Kidney (tissue), 14 donors: ENCODE measurements around the gene KIF19. TPM values are rescaled to one million over a fixed set of nuclear protein-coding genes. Genes with fewer than 3 reads are reported as not detected.

Experiments
- DNase-seq, 5 donors: peaks; one replicate each; pipeline ENCODE4 v3.0.0-alpha.2; 2013 to 2020
- FAIRE-seq: peaks from 2 replicates; lab custom pipeline; 2012; peaks lifted over from hg19 to GRCh38; lab: Jason Lieb, UNC
- H3K27ac ChIP-seq, 2 donors: one replicate each; pipeline ENCODE4 v1.7.0; 2013; ENCODE audit warnings: low read depth in 2 of 2, low read length in 2 of 2, inconsistent platforms in 1 of 2
- H3K27me3 ChIP-seq: one replicate; pipeline ENCODE4 v1.7.1; 2013; ENCODE audit warnings: low read length, inconsistent platforms; ENCODE audit not compliant: control insufficient read depth, insufficient read depth
- H3K36me3 ChIP-seq, 3 donors: one replicate each; pipeline versions ENCODE4 v1.7.0 to v1.7.1; 2013; ENCODE audit warnings: low read length in 3 of 3, control low read depth in 1 of 3, inconsistent platforms in 1 of 3; ENCODE audit not compliant: insufficient read depth in 3 of 3, control insufficient read depth in 2 of 3
- H3K4me1 ChIP-seq, 3 donors: one replicate each; pipeline versions ENCODE4 v1.7.0 to v1.7.1; 2013; ENCODE audit warnings: low read length in 3 of 3, inconsistent platforms in 1 of 3, low read depth in 1 of 3; ENCODE audit not compliant: control insufficient read depth in 2 of 3, insufficient read depth in 2 of 3
- H3K4me3 ChIP-seq, 3 donors: one replicate each; pipeline versions ENCODE4 v1.7.0 to v1.8.1; 2013; ENCODE audit warnings: low read length in 3 of 3, control low read depth in 1 of 3, inconsistent platforms in 1 of 3
- H3K9ac ChIP-seq, 3 donors: one replicate each; pipeline versions ENCODE4 v1.7.0 to v1.7.1; 2013; ENCODE audit warnings: low read length in 3 of 3, control low read depth in 1 of 3, inconsistent platforms in 1 of 3
- H3K9me3 ChIP-seq, 3 donors: one replicate each; pipeline versions ENCODE4 v1.7.0 to v1.7.1; 2013; ENCODE audit warnings: low read length in 3 of 3, control low read depth in 1 of 3, inconsistent platforms in 1 of 3; ENCODE audit not compliant: control insufficient read depth in 2 of 3, insufficient read depth in 1 of 3
- intact Hi-C: fragments of 100-400 bp; cut with DNase I; formaldehyde crosslinking; loops from one replicate; pipeline ENCODE4 v1.11.1; 2022
- polyA plus RNA-seq: library from polyadenylated mRNA; stranded (reverse); fragments of 350-450 nt; fragmentation: Illumina TruSeq; extraction: RNeasy Lipid Tissue Mini Kit (QIAGEN cat#74804); gene quantifications from one replicate; pipeline ENCODE4 v1.2.3, GENCODE V29; 2014; ENCODE audit warnings: low read depth, low replicate concordance; ENCODE audit not compliant: insufficient read depth
- total RNA-seq: library from RNA; stranded (reverse); fragmentation: NEBNext Ultra II Directional; extraction: Animal tissue kit (Norgen Biotek cat#: 25700); gene quantifications from one replicate; pipeline ENCODE4 v1.2.1, GENCODE V29; 2021
- TF ChIP-seq, protein P1 (sequence below): IDR thresholded peaks from 3 replicates; pipeline ENCODE4 v1.5.1; 2012; ENCODE audit warnings: mild to moderate bottlenecking, moderate library complexity, borderline replicate concordance; ENCODE audit not compliant: insufficient read depth; ENCODE audit errors: extremely low read depth
- donor health status: control.
- donor health status: control.
- donor health status: control.
- donor health status: control.
- donor health status: control.
- donor health status: DM: yes; HTN: yes; CAD: no.
- donor health status: Normal renal cell carcinoma (clear cell type).

KIF19 gene
- total and polyA plus RNA-seq, 2 donors from 2014 or later: 0.85 TPM; not detected in 1

GRCh38 chr17:74316220-74316619 lies 9.8 kb upstream of the KIF19 start:
- intact Hi-C loops: no loop called here
- TF ChIP-seq, protein P1, sequence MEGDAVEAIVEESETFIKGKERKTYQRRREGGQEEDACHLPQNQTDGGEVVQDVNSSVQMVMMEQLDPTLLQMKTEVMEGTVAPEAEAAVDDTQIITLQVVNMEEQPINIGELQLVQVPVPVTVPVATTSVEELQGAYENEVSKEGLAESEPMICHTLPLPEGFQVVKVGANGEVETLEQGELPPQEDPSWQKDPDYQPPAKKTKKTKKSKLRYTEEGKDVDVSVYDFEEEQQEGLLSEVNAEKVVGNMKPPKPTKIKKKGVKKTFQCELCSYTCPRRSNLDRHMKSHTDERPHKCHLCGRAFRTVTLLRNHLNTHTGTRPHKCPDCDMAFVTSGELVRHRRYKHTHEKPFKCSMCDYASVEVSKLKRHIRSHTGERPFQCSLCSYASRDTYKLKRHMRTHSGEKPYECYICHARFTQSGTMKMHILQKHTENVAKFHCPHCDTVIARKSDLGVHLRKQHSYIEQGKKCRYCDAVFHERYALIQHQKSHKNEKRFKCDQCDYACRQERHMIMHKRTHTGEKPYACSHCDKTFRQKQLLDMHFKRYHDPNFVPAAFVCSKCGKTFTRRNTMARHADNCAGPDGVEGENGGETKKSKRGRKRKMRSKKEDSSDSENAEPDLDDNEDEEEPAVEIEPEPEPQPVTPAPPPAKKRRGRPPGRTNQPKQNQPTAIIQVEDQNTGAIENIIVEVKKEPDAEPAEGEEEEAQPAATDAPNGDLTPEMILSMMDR: no peak
- no peaks in the 10 kb centered on the region for H3K4me1 ChIP-seq
- H3K27ac ChIP-seq: no peak overlapping the region
- DNase-seq: no peak
- no peak overlapping the region for H3K4me3 ChIP-seq
- FAIRE-seq: no peak
- no peaks in the 10 kb centered on the region for H3K27me3 ChIP-seq
- no peak overlapping the region for H3K9ac ChIP-seq
- peaks cover 0 to 2% (median 0%) of the 10 kb centered on the region in 3 donors for H3K9me3 ChIP-seq
- no peaks in the 10 kb centered on the region for H3K36me3 ChIP-seq

DNA sequence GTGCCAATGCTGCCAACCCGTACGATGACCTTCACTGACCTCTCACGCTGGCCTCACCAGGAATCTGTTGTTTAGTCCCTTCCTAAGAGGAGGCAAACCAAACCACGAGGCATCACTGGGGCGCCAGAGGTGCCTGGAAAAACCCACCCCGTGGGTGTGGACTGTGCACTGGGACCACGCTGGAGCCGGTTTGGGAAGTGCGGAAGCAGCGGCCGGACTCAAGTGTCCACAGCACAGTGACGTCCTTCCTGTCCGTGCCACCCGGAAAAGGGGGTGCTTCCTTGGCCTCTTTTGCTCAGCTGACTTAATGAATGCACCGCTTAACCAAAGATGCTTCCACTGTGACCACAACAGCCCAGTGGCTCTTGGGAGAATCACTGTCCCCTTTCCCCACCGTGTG lies 9.0 kb upstream of the KIF19 start:
- Histone ChIP-seq H3K9me3 (peaks cover 0 to 2% (median 0%) of the 10 kb centered on the region in 3 donors), H3K4me1 (no peaks in the 10 kb centered on the region), H3K27me3 (no peaks in the 10 kb centered on the region), H3K9ac (no peak overlapping the region), H3K4me3 (no peak overlapping the region), H3K27ac (no peak overlapping the region), H3K36me3 (no peaks in the 10 kb centered on the region)
- intact Hi-C loops: no loop called here
- no peak for DNase-seq
- FAIRE-seq: no peak
- TF ChIP-seq, protein P1: no peak

GRCh38 chr17:74318391-74318790 lies 7.6 kb upstream of the KIF19 start:
- Histone ChIP-seq H3K4me3 (no peak overlapping the region), H3K27ac (no peak overlapping the region), H3K9ac (no peak overlapping the region), H3K4me1 (no peaks in the 10 kb centered on the region), H3K9me3 (no peaks in the 10 kb centered on the region), H3K27me3 (no peaks in the 10 kb centered on the region), H3K36me3 (no peaks in the 10 kb centered on the region)
- TF ChIP-seq, protein P1: no peak
- DNase-seq: no peak
- no peak for FAIRE-seq
- intact Hi-C loops: no loop called here

DNA sequence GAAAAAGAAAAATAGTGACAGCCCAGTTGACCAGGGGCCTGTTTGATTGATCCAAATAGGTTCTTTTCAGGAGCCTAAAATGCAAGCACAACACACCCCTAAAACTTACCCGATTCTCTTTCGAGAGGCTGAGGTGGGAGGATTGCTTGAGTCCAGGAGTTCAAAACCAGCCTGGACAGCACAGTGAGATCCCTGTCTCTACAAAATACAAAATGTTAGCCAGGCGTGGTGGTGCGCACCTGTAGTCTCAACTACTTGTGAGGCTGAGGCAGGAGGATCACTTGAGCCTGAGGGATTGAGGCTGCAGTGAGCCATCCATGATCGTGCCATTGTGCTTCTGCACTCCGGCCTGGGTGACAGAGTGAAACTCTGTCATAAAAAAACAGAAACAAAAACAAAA lies 1.5 kb upstream of the KIF19 start:
- FAIRE-seq (no peak), DNase-seq (no peak)
- no peaks in the 10 kb centered on the region for H3K9me3 ChIP-seq
- H3K27ac ChIP-seq: no peak overlapping the region
- H3K36me3 ChIP-seq: no peaks in the 10 kb centered on the region
- TF ChIP-seq, protein P1: no peak
- no peaks in the 10 kb centered on the region for H3K27me3 ChIP-seq
- H3K4me3 ChIP-seq: no peak overlapping the region
- intact Hi-C loops: no loop called here
- no peak overlapping the region for H3K9ac ChIP-seq
- peaks cover 0 to 3% (median 0%) of the 10 kb centered on the region in 3 donors for H3K4me1 ChIP-seq
